T47D (cell line): ENCODE results near the gene CDH20.

Source experiments
- DNase-seq, 2 experiments: peaks; one replicate each; pipeline versions ENCODE4 v3.0.0 to v3.0.0-alpha.2; 2011 to 2012; ENCODE audit warnings: low read depth in 1 of 2, low spot score in 1 of 2
- JUND ChIP-seq: IDR thresholded peaks from 2 replicates; pipeline ENCODE4 v1.6.1; 2012; ENCODE audit warnings: low read depth
- in situ Hi-C: cut with HindIII; loops from 2 replicates; pipeline ENCODE4 v1.10.0; 2016; ENCODE audit warnings: low sequenced_read_pairs, low pct_unique_long_range_greater_than_20kb

CDH20 gene

GRCh38 chr18:61413396-61413795 lies 80.2 kb downstream of the CDH20 start:
- in situ Hi-C loops: no loop called here
- DNase-seq: no peak
- no peak for TF ChIP-seq JUND

GRCh38 chr18:61414086-61414485 lies 80.9 kb downstream of the CDH20 start:
- TF ChIP-seq JUND: no peak
- DNase-seq: no peak
- in situ Hi-C loops: no loop called here

DNA sequence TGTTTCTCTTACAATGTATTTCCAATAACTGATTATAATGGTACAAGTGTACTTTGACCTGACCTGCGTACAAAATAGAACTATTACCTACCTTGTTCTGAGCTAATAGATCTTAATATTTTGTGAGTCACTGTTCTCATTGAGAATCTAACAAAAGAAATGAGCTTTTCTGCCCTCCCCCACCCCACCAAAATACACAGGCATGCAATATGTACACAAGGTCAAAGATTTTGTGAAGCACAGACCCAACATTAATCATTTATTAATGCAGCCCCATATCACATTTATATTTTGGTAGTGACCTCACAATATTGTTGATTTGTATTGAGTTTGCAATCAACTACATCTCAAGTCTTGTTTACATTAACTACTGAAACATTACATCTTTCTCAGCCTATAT lies 86.5 kb downstream of the CDH20 start:
- no peak for DNase-seq
- no peak for TF ChIP-seq JUND
- in situ Hi-C loops: no loop called here

- TF ChIP-seq JUND: no peak
- in situ Hi-C loops: no loop called here
- DNase-seq: no peak
Measured at GRCh38 chr18:61420218-61420885, 87.1 kb downstream of the CDH20 start.

DNA sequence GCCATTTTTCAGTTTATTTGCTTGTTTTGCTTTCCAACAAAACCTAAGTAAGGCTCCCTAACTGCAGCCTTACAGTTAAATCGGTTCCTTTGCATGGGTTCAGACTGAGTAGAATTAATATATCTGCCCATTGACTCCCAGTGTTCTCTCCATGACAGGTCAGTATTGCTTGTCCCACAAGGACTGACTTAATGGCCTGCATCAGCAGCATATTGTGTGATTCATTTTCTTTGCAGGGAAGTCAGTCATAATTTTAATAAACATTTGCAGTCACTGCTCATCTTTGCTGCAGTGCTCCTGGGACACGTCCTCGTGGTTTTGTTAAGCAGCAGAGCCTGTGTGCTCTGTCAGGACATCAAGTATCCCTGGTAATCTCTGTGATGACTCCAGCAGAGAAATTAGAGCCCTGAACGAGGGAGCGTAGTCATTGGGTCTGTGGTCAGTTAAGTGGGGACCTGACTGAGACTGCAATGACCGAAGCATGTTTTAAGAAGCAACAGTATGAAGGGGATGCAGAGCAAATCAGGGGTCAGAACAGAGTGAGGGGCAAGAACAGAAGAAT lies 93.3 kb downstream of the CDH20 start:
- in situ Hi-C loops: no loop called here
- TF ChIP-seq JUND: no peak
- no peak for DNase-seq

GRCh38 chr18:61428266-61428665 lies 95.0 kb downstream of the CDH20 start:
- no peak for DNase-seq
- in situ Hi-C loops: no loop called here
- no peak for TF ChIP-seq JUND

GRCh38 chr18:61432590-61432989 lies 99.4 kb downstream of the CDH20 start:
- no peak for TF ChIP-seq JUND
- in situ Hi-C loops: no loop called here
- no peak for DNase-seq

GRCh38 chr18:61435064-61435652 lies 101.9 kb downstream of the CDH20 start:
- DNase-seq: peak in 1 of 2 experiments; percentile 34
- no peak for TF ChIP-seq JUND
- in situ Hi-C loops: no loop called here

- in situ Hi-C loops: no loop called here
- no peak for DNase-seq
- TF ChIP-seq JUND: no peak
Measured at GRCh38 chr18:61443081-61443725, 110.0 kb downstream of the CDH20 start.

- TF ChIP-seq JUND: no peak
- in situ Hi-C loops: no loop called here
Measured at GRCh38 chr18:61448316-61448715, 115.1 kb downstream of the CDH20 start.

DNA sequence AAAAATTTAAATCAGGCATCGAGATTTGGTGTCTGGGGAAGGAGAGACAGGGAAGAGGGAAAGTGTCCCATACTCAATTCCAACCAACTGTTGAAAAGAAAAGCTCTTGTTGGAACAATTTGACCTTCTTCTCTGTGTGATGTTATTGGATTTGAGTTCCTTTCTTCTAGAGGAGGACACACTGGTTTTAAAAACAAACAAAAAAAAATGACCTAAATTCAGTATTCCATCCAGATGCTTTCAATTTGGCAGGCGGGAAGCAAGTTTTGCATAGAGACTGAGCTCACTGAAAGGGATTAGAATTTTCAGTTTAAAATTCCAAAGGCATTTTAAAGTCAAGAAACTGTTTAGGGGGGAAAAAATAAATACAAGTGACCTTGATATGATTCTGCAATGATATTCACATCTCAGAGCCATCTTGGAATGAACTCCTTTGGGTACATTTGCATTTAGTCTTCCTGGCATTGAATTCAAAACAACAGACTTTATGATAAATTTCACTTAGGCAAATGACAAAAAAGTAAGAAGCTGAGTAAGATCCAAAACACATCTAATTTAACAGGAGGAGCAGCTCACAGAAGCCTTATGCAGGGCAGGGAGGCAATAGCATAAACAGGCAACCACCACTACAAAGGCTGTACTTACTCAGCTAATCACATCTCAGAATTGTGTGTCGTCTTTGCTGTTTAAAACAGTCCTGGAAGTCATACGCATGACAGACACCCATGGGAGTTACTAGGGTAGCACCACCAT lies 126.8 kb downstream of the CDH20 start:
- no peak for DNase-seq
- no peak for TF ChIP-seq JUND
- in situ Hi-C loops: no loop called here

More at GRCh38 chr18:61448316-61448715, 115.1 kb downstream of the CDH20 start:
- DNase-seq: peak in 1 of 2 experiments; percentile 9

DNA sequence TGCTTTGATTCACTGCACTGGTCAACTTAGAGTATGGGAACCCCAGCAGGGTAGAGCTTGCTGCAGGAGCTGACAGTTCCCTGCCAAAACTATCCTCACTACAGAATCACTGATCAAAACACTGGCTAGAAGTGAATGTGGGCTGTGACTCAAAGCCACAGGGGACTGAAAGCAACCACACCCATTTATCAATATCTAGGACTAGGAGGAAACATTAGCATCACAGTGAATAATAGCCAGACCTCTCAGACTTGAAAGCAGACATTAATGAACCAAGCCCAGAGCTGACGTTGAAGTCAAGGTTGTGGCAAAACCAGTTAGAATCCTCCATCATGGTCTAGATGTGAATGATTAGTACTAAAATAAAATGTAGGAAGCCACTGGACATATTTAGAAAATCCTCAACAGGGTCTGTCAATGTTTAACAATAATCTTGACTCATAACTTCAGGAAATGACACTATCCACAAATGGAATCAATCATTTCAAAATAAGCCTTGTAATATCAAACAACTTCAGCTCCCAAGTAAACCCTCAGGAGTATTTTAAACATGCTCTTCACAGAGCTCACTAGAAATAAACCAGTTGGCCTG lies 131.4 kb downstream of the CDH20 start:
- no peak for DNase-seq
- no peak for TF ChIP-seq JUND
- in situ Hi-C loops: no loop called here
